Esophagus squamous epithelium (tissue), 4 donors: ENCODE data around the gene CTNNA3.

Source experiments
- CTCF ChIP-seq, 6 experiments: fragments of 450-650 bp in 4 of 6; fragments of 200-600 bp in 2 of 6; sonication (generic) in 2 of 6; IDR thresholded peaks; one replicate each; pipeline ENCODE4 v1.5.1; 2016 to 2019; ENCODE audit warnings: antibody characterized with exemption in 6 of 6, mild to moderate bottlenecking in 4 of 6, moderate library complexity in 4 of 6
- POLR2A ChIP-seq, 4 donors: fragments of 450-650 bp; IDR thresholded peaks; one replicate each; pipeline ENCODE4 v1.6.1; 2017; ENCODE audit warnings: antibody characterized with exemption in 4 of 4, mild to moderate bottlenecking in 4 of 4, moderate library complexity in 3 of 4

DNA sequence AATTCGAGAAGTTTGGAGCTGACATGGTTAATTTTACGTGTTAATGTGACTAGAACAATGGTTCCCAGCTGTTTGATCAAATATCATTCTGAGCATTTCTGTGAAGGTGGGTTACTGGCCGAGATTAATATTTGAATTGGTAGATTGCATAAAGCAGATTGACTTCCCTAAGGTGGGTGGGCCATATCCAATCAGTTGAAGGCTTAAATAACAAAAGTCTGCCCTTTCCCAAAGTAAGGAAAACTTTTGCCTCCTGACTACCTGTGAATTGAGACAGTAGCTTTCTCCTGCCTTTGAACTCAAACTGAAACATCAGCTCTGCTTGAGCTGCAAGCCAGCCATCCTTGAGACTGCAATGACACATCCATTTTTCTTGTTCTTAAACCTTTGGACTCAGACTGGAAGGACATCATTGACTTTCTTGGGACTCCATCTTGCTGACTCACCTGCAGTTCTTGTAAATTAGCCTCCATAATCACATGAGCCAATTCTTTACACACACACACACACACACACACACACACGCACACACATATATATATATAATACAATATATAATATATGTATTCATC lies 833.2 kb downstream of the CTNNA3 start:
- TF ChIP-seq CTCF (IDR thresholded peaks at IDR 0.05) (no peak), POLR2A (IDR thresholded peaks at IDR 0.05) (no peak)
